Epithelial cell of prostate (primary cell): ENCODE data around the gene CGB3.

Source experiments
- DNase-seq: peaks from one replicate; pipeline ENCODE4 v3.0.0-alpha.2; 2011; ENCODE audit warnings: low read depth, low spot score
- H3K27ac ChIP-seq: fragments of 450-650 bp; 2 replicates; pipeline ENCODE4 v1.5.1; 2017; ENCODE audit warnings: mild to moderate bottlenecking

Gene CGB3

DNA sequence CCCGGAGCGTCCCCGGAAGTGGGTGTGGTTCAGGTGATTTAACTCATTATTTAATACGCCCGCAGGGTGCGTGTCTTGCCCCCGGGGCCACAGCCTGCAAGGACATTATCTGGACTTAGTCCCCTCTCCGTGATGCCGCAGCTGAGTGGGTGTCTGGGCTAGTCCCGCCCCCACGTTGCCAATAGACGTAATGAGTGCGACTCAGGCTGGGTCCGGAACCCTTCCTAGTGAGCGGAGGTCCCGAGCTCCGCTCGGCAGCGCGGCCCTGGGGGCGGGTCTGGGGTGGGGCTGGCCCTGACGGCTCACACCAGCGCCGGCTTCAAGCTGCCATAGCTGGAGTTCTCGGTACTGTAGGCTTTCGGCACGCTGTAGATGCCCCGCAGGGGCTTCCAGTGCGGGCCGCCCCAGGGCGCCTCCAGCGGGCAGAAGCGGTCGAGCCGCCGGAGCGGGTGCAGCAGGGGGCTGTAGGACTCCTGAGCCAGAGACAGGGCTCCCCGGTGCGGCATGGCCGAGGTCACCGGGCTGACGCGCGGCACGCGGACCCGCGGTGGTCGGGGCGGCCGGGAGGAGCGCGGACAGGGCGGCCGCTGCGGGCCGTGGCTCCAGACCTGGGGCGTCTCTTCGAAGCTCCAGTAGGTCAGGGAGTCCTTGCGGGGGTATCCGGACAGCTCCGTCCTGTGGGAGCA, 6.3 kb downstream of the CGB3 start:
- H3K27ac ChIP-seq, result no peak overlapping the region
- DNase-seq, result no peak

- no peak for DNase-seq
- no peak within 1 kb of the TSS for H3K27ac ChIP-seq
Measured at GRCh38 chr19:49017041-49017665, 7.0 kb downstream of the CGB3 start, which contains the start of gene LHB. Gene LHB, minus strand, starts transcription at chr19:49017091. Its CDS starts 10 bp downstream, at chr19:49017081.

DNA sequence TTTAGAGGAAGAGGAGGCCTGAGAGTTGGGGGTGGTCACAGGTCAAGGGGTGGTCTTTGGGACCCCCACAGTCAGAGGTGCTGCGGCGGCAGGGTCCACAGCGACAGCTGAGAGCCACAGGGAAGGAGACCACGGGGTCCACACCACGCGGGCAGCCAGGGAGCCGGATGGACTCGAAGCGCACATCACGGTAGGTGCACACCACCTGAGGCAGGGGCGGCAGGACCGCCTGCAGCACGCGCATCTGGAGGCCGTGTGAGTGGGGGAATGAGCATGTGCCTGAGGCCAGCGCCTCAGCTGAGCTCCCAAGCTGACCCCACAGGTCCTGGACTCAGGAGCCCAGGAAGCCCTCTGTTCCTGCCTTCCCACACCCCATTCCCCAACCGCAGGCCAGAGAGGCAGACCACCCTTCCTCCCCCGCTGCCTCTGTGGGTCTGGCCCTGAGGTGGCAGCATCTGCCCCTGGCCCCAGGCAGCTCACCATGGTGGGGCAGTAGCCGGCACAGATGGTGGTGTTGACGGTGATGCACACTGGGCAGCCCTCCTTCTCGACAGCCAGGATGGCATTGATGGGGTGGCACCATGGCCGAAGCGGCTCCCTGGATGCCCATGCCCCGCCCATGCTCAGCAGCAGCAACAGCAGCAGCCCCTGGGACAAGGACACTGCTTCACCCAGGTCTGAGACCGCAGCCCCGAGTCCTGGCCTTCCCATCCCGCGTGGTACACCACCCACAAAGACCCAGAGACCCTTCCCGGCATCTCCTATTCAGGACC, 7.9 kb downstream of the CGB3 start:
- H3K27ac ChIP-seq, result no peak overlapping the region
- DNase-seq, result no peak

GRCh38 chr19:49014870-49015255, 9.3 kb downstream of the CGB3 start:
- H3K27ac ChIP-seq, result no peak overlapping the region
- no peak for DNase-seq

- DNase-seq, result no peak
- no peak overlapping the region for H3K27ac ChIP-seq
Measured at GRCh38 chr19:49014123-49014869, 9.8 kb downstream of the CGB3 start.

DNA sequence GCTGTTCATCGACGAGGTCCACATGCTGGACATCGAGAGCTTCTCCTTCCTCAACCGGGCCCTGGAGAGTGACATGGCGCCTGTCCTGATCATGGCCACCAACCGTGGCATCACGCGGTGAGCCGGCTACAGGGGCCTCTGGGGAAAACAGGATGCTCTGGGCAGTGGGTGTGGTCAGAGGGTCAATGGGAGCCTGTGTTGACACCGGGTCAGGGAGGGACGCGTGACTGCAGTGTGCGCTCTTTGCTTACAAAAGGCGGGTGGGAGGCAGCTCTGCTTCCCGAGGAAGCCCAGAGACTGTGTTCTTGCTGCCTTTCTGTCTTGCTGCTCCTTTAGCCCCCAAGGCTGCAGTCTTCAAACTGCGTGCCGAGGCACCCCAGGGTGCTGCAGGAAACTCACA, 12.9 kb downstream of the CGB3 start:
- DNase-seq, result no peak
- no peak overlapping the region for H3K27ac ChIP-seq

DNA sequence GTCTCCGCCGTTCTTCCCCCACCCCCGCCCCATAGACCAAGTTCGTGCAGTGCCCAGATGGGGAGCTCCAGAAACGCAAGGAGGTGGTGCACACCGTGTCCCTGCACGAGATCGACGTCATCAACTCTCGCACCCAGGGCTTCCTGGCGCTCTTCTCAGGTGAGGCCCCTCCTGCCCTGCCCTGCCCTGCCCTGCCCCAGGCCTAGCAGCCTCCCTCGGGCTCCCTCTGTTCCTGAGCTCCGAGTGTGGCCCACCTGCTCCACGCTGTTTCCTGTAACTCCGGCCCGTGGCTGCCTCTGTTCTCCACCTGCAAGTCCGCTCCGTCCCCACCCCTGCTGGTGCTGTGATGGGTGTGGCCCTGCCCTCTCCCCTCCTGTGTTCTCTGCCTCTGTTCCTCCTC, 13.7 kb downstream of the CGB3 start:
- no peak overlapping the region for H3K27ac ChIP-seq
- DNase-seq, result no peak

DNA sequence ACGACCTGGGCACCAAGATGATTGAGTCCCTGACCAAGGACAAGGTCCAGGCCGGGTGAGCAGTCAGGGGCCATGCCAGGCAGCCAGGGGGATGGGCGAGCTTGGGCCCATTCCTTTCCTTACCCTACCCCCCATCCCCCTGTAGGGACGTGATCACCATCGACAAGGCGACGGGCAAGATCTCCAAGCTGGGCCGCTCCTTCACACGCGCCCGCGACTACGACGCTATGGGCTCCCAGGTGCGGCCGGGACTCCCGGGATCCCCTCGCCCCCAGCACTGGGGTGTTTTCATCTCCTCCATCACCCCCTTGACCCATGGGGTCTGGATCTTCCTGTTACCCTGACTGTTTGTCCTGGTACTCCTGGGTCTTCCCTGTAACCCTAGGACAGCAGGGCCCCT, 14.3 kb downstream of the CGB3 start:
- DNase-seq, result no peak
- H3K27ac ChIP-seq, result no peak overlapping the region

DNA sequence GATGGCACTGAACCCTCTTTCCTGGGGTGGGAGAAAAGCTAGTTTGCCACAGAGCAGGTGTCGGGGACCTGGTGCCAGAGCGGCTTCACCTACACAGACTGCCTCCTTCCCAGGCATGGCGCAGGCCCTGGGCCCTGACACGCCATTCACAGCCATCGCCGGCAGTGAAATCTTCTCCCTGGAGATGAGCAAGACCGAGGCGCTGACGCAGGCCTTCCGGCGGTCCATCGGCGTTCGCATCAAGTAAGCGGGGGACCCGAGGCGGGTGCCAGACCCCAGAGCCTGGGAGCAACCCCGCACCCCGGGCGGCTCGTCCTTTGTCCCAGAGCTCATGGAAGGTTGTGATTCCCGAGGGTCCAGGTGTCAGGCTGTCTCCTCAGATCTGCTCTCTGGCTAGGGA, 17.2 kb downstream of the CGB3 start:
- H3K27ac ChIP-seq, result no peak overlapping the region
- DNase-seq, result no peak

DNA sequence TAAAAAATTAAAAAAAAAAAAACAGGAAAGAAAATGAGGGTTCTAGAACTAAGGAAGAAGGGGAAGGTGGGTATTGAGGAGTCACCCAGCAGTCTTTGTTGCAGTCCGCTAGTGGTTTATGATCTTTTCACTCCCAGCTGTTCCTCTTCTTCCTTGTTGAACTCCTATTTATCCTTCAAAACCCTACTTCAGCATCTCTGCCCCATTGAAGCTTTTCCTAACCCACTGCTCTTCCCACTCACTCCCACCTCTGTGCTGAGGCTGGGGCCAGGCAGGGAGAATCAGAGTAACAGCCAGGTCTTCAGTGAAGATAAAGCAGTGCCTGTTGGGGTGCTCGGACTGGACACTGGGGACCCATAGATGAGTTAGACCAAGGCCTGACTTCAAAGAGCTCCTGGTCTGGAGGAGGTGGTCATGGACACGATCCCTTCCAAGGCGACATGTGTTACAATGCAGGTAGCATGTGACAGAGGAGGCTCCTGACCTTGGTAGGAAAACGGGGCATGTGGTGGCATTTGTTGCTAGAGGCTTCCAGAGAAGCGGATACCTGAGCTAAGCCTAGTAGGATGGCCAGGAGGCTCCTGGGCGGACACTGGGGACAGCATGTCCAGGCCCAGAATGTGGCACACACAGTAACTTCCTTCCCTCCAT, 19.0 kb downstream of the CGB3 start:
- DNase-seq, result no peak

GRCh38 chr19:49004133-49004532, 20.0 kb downstream of the CGB3 start:
- no peak for DNase-seq
- H3K27ac ChIP-seq, result no peak overlapping the region

More for the DNA sequence above, 19.0 kb downstream of the CGB3 start:
- no peak overlapping the region for H3K27ac ChIP-seq

GRCh38 chr19:48999481-49000325, 24.4 kb downstream of the CGB3 start:
- H3K27ac ChIP-seq, result no peak overlapping the region
- DNase-seq, result peak; percentile 10

GRCh38 chr19:48997972-48998371, 26.2 kb downstream of the CGB3 start:
- no peak overlapping the region for H3K27ac ChIP-seq
- DNase-seq, result no peak

DNA sequence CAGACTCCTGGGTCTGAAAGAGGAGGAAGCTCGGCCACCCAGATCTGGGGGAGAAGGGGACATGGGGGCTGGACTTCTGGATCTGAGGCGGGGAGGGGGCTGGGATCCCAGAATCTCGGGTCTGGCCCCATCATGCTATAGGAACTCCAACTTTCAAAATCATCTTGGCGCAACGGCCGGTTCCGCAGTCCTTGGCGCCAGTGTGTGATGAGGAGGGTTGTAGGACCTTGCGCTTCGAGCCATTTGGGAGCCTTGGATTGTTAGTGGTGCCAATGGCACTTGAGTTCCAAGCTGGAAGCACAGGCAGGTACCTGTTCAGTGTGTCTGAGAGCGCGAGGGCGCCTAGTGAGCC, 30.1 kb downstream of the CGB3 start:
- H3K27ac ChIP-seq, result peak overlapping the region; percentile 85
- DNase-seq, result no peak

DNA sequence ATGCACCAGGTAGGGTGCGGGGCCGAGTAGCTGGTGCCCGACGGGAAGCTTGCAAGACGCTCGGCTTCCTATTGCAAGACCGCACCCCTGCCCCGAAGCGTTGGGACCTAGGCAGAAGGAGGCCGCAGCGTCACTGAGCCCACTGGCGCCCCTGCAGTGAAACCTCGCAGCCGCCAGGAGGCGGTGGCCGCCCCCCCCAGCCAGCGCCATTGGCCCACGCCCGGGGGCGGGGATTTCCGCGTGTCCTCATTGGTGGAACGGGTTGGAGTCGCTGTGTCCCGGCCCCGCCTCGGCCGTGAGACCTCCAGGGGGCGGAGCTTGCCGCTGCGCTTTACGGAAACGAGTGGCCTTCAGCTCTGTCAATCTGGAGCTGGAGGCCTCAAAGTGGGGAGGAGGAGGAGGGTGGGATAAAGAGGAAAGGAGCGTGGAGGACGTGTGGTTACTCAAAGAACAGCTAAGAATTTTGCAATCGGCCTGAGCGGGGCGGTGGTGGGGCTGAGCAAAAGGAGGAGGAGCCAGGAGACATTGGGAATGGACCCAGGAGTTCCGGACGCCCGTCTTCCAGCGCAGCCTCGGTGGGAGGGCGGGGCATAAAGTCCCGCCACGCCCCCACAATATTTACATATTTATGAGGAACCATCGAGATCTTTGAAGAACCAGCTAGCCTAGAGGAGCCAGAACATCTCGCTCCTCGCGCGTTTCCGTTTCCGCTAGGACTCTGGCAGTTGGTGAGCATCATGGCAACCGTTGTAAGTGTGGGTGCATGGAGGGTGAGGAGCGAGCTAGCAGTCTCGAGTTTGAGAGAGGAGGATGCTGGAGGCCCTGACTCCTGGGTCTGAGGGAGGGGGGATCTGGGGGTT, 30.7 kb downstream of the CGB3 start, which contains the start of the genes GYS1 and RUVBL2:
TSS of gene GYS1 (minus strand) at position 135 of the 860 bp plus-strand sequence. CDS start 197 bp downstream, outside the sequence.
TSS of gene RUVBL2 (plus strand) at position 713 of the 860 bp plus-strand sequence. CDS start at position 738, 25 bp downstream.
- peak within 1 kb of the TSS; percentile 85 for H3K27ac ChIP-seq
- peak; percentile 98 for DNase-seq

GRCh38 chr19:48992581-48993174, 31.5 kb downstream of the CGB3 start:
- DNase-seq, result no peak
- H3K27ac ChIP-seq, result peak overlapping the region; percentile 85

DNA sequence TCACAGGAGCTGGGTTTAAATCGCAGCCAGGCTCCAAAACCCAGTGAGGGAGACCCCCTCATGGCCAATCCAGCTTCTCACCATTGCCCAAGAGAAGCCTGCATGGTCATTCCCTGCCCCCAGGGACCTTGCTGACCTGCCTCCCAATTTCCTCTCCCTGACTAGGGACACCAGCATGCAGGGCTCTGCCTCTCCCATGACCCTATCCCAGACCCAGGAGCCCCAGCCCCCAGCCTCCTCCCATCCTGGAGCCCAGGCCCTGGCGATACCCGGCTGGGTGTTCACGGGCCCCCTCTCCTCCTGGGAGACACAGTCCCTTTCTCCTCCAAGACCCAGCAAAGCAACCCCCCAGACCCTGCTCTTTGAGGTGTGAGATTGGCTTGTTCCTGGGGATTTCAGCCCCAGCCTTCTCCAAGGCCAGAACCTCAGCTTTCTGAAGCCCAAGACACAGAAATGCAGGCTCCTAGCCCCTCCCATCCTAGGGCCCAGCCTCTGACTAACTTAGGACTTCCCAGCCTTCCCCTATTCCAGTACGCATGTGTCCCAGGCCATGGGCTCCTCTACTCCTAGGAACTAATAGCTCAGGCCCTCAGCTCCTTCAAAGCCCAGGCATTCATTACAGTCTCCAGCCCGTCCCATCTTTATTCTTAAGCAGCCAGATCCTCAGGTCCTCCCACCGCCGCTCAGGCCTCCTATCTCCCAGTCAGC, 32.1 kb downstream of the CGB3 start:
- H3K27ac ChIP-seq, result peak overlapping the region; percentile 85
- DNase-seq, result peak; percentile 34
